ENCODE measurements around the gene EPAS1.
"Not testable (repeated sequence)": the region's sequence is repeated elsewhere in the genome, so short reads cannot be mapped to it uniquely, and the experiment has no call there.

EPAS1 gene

GRCh38 chr2:46394649-46395510 is 97.7 kb downstream of the EPAS1 start:
- DNase-seq (ENCODE audit: low spot score), result no peak
- TF ChIP-seq CTCF (IDR thresholded peaks at IDR 0.05; ENCODE audit: extremely low read depth, missing control alignments), result no peak

GRCh38 chr2:46395730-46396129 is 98.5 kb downstream of the EPAS1 start:
- not testable (repeated sequence) for DNase-seq (ENCODE audit: low spot score)

GRCh38 chr2:46400016-46400415 is 102.8 kb downstream of the EPAS1 start:
- no peak for TF ChIP-seq CTCF (IDR thresholded peaks at IDR 0.05; ENCODE audit: extremely low read depth, missing control alignments)
- DNase-seq (ENCODE audit: low spot score), result no peak

- no peak for DNase-seq (ENCODE audit: low spot score)
- TF ChIP-seq CTCF (IDR thresholded peaks at IDR 0.05; ENCODE audit: extremely low read depth, missing control alignments), result no peak
Observed at GRCh38 chr2:46402874-46403273, 105.7 kb downstream of the EPAS1 start.

GRCh38 chr2:46404181-46404759 is 107.1 kb downstream of the EPAS1 start:
- TF ChIP-seq CTCF (IDR thresholded peaks at IDR 0.05; ENCODE audit: extremely low read depth, missing control alignments), result no peak
- no peak for DNase-seq (ENCODE audit: low spot score)

GRCh38 chr2:46407852-46408455 is 110.7 kb downstream of the EPAS1 start:
- DNase-seq (ENCODE audit: low spot score), result no peak
- TF ChIP-seq CTCF (IDR thresholded peaks at IDR 0.05; ENCODE audit: extremely low read depth, missing control alignments), result no peak

- no peak for DNase-seq (ENCODE audit: low spot score)
- no peak for TF ChIP-seq CTCF (IDR thresholded peaks at IDR 0.05; ENCODE audit: extremely low read depth, missing control alignments)
Observed at GRCh38 chr2:46409756-46410155, 112.5 kb downstream of the EPAS1 start.
